ENCODE results near the gene UBR4. TPM values are rescaled to one million over a fixed set of nuclear protein-coding genes. Genes with fewer than 3 reads are reported as not detected.

The UBR4 gene
- total RNA-seq, 3 donors from 2014 or later, result 108 to 159 (median 128) TPM

DNA sequence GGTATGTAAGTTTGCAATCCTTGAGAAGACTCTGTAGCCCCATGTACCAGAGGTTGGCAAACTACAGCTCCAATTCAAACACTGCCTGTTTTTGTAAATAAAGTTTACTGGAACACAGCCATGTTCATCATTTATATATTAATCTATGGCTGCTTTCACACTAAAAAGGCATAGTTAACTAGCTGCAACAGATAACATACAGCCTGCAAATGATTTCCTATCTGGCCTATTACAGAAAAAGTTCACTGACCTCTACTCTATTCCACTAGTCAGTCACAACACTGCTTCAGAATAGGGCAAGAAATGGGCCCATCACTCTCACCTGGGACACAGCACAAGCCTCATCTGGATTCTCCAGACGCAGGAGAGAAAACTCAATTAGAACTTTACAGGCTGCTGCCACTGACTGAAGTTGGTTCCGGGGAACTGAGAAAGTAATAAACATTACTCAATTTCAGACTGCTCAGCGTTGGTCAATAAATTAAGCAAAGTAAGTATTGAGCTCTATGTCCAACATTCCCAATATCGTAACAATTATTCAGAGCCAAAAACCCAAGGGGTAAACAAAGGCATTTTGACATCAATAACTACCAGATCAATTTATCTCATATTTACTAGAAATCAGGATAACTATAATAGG lies 10.6 kb downstream of the UBR4 start:
- TF ChIP-seq, protein P1, sequence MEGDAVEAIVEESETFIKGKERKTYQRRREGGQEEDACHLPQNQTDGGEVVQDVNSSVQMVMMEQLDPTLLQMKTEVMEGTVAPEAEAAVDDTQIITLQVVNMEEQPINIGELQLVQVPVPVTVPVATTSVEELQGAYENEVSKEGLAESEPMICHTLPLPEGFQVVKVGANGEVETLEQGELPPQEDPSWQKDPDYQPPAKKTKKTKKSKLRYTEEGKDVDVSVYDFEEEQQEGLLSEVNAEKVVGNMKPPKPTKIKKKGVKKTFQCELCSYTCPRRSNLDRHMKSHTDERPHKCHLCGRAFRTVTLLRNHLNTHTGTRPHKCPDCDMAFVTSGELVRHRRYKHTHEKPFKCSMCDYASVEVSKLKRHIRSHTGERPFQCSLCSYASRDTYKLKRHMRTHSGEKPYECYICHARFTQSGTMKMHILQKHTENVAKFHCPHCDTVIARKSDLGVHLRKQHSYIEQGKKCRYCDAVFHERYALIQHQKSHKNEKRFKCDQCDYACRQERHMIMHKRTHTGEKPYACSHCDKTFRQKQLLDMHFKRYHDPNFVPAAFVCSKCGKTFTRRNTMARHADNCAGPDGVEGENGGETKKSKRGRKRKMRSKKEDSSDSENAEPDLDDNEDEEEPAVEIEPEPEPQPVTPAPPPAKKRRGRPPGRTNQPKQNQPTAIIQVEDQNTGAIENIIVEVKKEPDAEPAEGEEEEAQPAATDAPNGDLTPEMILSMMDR (IDR thresholded peaks at IDR 0.05), result no peak
- Histone ChIP-seq H3K4me3 (no peak overlapping the region), H3K4me1 (ENCODE audit: low read depth) (peaks cover 11% of the 10 kb centered on the region), H3K36me3 (ENCODE audit: low read depth) (peaks cover 20% of the 10 kb centered on the region), H3K9me3 (no peaks in the 10 kb centered on the region)
- DNase-seq, result no peak
- ATAC-seq, result no peak
- intact Hi-C loops (cut with DNase I, micrococcal nuclease), result no loop called here

DNA sequence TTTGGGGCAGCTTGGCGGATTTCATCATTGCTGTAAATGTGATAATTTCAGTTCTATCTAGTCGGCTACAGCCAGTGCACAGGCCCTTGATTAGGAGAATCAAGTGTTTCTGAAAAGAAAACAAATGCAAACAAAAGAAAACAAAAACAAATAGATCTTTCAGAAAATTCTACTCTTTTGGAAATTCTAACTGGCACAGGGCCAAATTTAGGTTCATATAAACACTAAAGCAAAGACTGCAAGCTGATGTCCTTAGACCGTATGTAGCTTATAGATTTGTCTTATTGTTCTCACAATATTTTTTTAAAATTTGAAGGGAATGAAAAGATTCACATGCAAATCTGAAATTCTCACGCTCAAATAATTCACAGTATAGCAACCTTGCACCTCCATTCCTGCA lies 11.2 kb downstream of the UBR4 start:
- Histone ChIP-seq H3K4me1 (ENCODE audit: low read depth) (peaks cover 6% of the 10 kb centered on the region), H3K4me3 (no peak overlapping the region), H3K36me3 (ENCODE audit: low read depth) (peaks cover 20% of the 10 kb centered on the region), H3K9me3 (no peaks in the 10 kb centered on the region)
- ATAC-seq, result no peak
- no peak for DNase-seq
- TF ChIP-seq, protein P1 (IDR thresholded peaks at IDR 0.05), result no peak
- intact Hi-C loops (cut with DNase I, micrococcal nuclease), result no loop called here

DNA sequence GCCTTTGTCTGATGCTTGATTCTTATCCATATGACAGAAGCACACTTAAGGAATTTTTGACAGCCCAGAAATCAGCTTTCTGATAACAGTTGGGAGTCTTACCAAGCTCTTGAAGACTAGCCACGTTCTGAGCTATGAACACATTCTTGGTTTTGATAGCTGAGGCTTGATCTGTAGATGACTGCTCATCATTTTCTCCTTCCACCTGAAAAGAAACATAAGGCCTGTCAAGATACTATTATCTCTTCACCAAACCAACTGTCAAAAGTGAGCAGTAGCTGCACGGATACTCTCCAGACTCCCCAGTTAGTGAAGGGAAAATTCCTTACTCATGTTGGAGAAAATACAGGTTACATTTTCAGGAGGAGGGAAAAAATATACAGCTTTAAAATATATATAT lies 12.2 kb downstream of the UBR4 start:
- ATAC-seq (no peak), DNase-seq (no peak)
- TF ChIP-seq, protein P1 (IDR thresholded peaks at IDR 0.05), result no peak
- Histone ChIP-seq H3K36me3 (ENCODE audit: low read depth) (peaks cover 20% of the 10 kb centered on the region), H3K4me1 (ENCODE audit: low read depth) (peaks cover 6% of the 10 kb centered on the region), H3K4me3 (no peak overlapping the region), H3K9me3 (no peaks in the 10 kb centered on the region)
- intact Hi-C loops (cut with DNase I, micrococcal nuclease), result no loop called here

DNA sequence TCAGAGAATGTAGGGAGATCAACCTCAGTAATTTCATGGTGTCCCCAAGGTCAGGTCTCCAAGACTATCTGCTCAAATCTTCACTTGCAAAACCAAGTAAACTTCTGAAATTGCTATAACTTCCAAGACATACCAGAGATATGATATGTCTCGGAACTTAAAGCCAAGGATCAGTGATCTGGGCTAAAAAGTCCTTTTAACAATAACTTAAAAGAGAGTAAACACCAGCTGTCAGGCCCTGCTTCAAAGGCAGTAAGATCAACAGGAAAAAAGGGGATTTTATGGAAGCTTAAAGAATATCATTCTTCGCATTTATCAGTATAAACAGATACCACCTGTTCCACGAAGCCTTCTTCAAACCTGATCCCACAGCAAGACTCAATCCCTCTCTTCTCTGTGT lies 13.7 kb downstream of the UBR4 start:
- Histone ChIP-seq H3K36me3 (ENCODE audit: low read depth) (peaks cover 20% of the 10 kb centered on the region), H3K9me3 (no peaks in the 10 kb centered on the region), H3K4me1 (ENCODE audit: low read depth) (no peaks in the 10 kb centered on the region), H3K4me3 (no peak overlapping the region)
- ATAC-seq (no peak), DNase-seq (no peak)
- TF ChIP-seq, protein P1 (IDR thresholded peaks at IDR 0.05), result no peak
- intact Hi-C loops (cut with DNase I, micrococcal nuclease), result no loop called here

DNA sequence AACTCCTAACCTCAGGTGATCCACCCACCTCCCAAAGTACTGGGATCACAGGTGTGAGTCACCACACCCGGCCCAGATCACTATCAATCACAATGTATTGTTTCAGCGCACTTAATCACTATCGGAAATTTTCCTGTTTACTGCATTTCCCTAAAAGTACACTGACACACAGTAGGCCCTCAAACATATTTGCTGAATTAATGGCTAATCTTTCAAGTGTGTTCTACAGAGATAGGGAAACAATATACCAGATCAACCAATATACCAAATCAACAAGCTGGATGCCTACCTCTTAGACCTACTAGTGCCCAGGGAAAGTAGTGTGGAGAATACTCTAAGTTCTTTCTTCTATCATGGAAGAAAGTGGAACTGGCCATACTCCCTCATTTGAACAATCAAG lies 17.1 kb downstream of the UBR4 start:
- TF ChIP-seq, protein P1 (IDR thresholded peaks at IDR 0.05), result no peak
- no peak overlapping the region for H3K4me3 ChIP-seq
- DNase-seq, result no peak
- H3K9me3 ChIP-seq, result no peaks in the 10 kb centered on the region
- peaks cover 13% of the 10 kb centered on the region for H3K36me3 ChIP-seq (ENCODE audit: low read depth)
- no peaks in the 10 kb centered on the region for H3K4me1 ChIP-seq (ENCODE audit: low read depth)
- intact Hi-C loops (cut with DNase I, micrococcal nuclease), result no loop called here
- ATAC-seq, result no peak

DNA sequence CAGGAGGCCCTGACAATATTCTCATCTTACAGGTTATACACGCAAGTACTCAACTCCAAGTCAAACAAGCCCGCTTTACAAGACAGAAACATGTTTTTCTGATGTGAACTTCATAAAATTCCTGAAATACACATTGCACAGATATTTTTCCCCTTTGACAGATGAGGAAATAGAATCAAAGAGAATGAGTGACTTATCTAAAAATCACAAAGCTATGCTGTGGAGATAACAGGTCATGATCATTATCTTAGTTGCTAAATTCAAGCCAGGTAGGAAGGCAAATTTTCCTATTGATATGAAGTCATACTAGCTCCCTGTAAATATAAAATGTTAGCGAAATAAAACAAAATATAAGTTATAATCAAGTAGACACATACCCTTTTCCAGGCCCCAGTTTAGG lies 18.3 kb downstream of the UBR4 start:
- TF ChIP-seq, protein P1 (IDR thresholded peaks at IDR 0.05), result no peak
- Histone ChIP-seq H3K4me1 (ENCODE audit: low read depth) (no peaks in the 10 kb centered on the region), H3K4me3 (no peak overlapping the region), H3K36me3 (ENCODE audit: low read depth) (peaks cover under 1% of the 10 kb centered on the region), H3K9me3 (no peaks in the 10 kb centered on the region)
- DNase-seq, result no peak
- intact Hi-C loops (cut with DNase I, micrococcal nuclease), result no loop called here
- ATAC-seq, result no peak
